GM20000 (cell line): ENCODE results near the gene SLC35F3.

Experiments used
- DNase-seq: peaks from one replicate; pipeline ENCODE4 v3.0.0; 2012; ENCODE audit warnings: low spot score
- CTCF ChIP-seq: IDR thresholded peaks from 2 replicates; pipeline ENCODE4 v1.5.1; 2012; ENCODE audit warnings: mild to moderate bottlenecking, control low read depth; ENCODE audit errors: extremely low read depth, missing control alignments

SLC35F3 gene

GRCh38 chr1:234264832-234265231, 360.4 kb downstream of the SLC35F3 start:
- DNase-seq = no peak
- TF ChIP-seq CTCF = no peak

GRCh38 chr1:234265321-234265720, 360.8 kb downstream of the SLC35F3 start:
- TF ChIP-seq CTCF = no peak
- DNase-seq = no peak

GRCh38 chr1:234265861-234266260, 361.4 kb downstream of the SLC35F3 start:
- DNase-seq = peak; percentile 17
- TF ChIP-seq CTCF = no peak

GRCh38 chr1:234270093-234270492, 365.6 kb downstream of the SLC35F3 start:
- no peak for TF ChIP-seq CTCF
- DNase-seq = no peak

GRCh38 chr1:234270581-234271242, 366.2 kb downstream of the SLC35F3 start:
- DNase-seq = peak; percentile 13
- TF ChIP-seq CTCF = no peak

GRCh38 chr1:234271243-234271606, 366.7 kb downstream of the SLC35F3 start:
- DNase-seq = peak; percentile 86
- no peak for TF ChIP-seq CTCF

GRCh38 chr1:234272656-234273312, 368.3 kb downstream of the SLC35F3 start:
- no peak for TF ChIP-seq CTCF

More at GRCh38 chr1:234272656-234273312, 368.3 kb downstream of the SLC35F3 start:
- DNase-seq = no peak
